Caco-2 (cell line): ENCODE measurements around the gene SMIM24. TPM values are rescaled to one million over a fixed set of nuclear protein-coding genes. Genes with fewer than 3 reads are reported as not detected.
A peak's percentile ranks its signal among the peaks of the same experiment; 100 is the strongest.

Source experiments
- BruUV-seq: library from RNA; stranded (reverse); fragments of 400-500 nt; replicated peaks from 2 replicates; lab custom pipeline; 2021; lab: Mats Ljungman, UMichigan
- CTCF ChIA-PET: fragments of 300-600 bp; sonication (Branson Sonifier 250); formaldehyde crosslinking; loops from one replicate; lab custom pipeline; 2022; ENCODE audit warnings: antibody characterized with exemption; lab: Charles Lee
- POLR2A ChIA-PET: fragments of 300-600 bp; sonication (Branson Sonifier 250); formaldehyde crosslinking; loops from one replicate; lab custom pipeline; 2022; ENCODE audit warnings: antibody characterized with exemption; lab: Charles Lee
- DNase-seq, 2 experiments: peaks; one replicate each; pipeline versions ENCODE4 v3.0.0 to v3.0.0-alpha.2; 2020 to 2022
- H3K27me3 ChIP-seq: replicated peaks from 2 replicates; pipeline ENCODE4 v1.6.0; 2011; ENCODE audit warnings: low read length; ENCODE audit not compliant: control insufficient read depth, insufficient read depth
- H3K36me3 ChIP-seq: 2 replicates; pipeline ENCODE4 v1.5.1; 2011; ENCODE audit warnings: low read length; ENCODE audit not compliant: control insufficient read depth, insufficient read depth
- H3K4me1 ChIP-seq: fragments of 250-450 bp; sonication (Bioruptor Pico); 2 replicates; pipeline ENCODE4 v1.5.1; 2020; ENCODE audit warnings: mild to moderate bottlenecking
- H3K4me3 ChIP-seq: 2 replicates; pipeline ENCODE4 v1.5.1; 2011; ENCODE audit warnings: low read depth, mild to moderate bottlenecking, control low read depth, low read length
- H3K9me3 ChIP-seq: fragments of 250-450 bp; sonication (Bioruptor Pico); 2 replicates; pipeline ENCODE4 v1.5.1; 2020; ENCODE audit warnings: mild to moderate bottlenecking, moderate library complexity
- H3K27ac Mint-ChIP-seq: one replicate; pipeline ENCODE4 v1.8.0; 2022; ENCODE audit warnings: mixed read lengths; ENCODE audit not compliant: unreplicated experiment
- H3K27me3 Mint-ChIP-seq: one replicate; pipeline ENCODE4 v1.8.0; 2022; ENCODE audit warnings: mixed read lengths; ENCODE audit not compliant: insufficient read depth, unreplicated experiment
- H3K36me3 Mint-ChIP-seq: one replicate; pipeline ENCODE4 v1.8.0; 2022; ENCODE audit warnings: mild to moderate bottlenecking, mixed read lengths; ENCODE audit not compliant: insufficient read depth, unreplicated experiment
- H3K4me1 Mint-ChIP-seq: one replicate; pipeline ENCODE4 v1.8.0; 2022; ENCODE audit warnings: low read depth, mixed read lengths; ENCODE audit not compliant: unreplicated experiment
- H3K4me3 Mint-ChIP-seq: one replicate; pipeline ENCODE4 v1.8.0; 2022; ENCODE audit warnings: mild to moderate bottlenecking, moderate library complexity, mixed read lengths; ENCODE audit not compliant: unreplicated experiment
- H3K9me3 Mint-ChIP-seq: one replicate; pipeline ENCODE4 v1.8.0; 2022; ENCODE audit warnings: mixed read lengths; ENCODE audit not compliant: unreplicated experiment
- CTCF ChIP-seq, 2 experiments: fragments of 200-600 bp in 1 of 2; IDR thresholded peaks; 1 replicate in 1 of 2; 2 replicates in 1 of 2; pipeline versions ENCODE4 v1.5.1 to v1.8.0; 2011 to 2022; ENCODE audit warnings: antibody characterized with exemption in 1 of 2, control low read depth in 1 of 2, inconsistent platforms in 1 of 2, low read depth in 1 of 2, low read length in 1 of 2, mild to moderate bottlenecking in 1 of 2, moderate library complexity in 1 of 2; ENCODE audit not compliant: insufficient read depth in 1 of 2, severe bottlenecking in 1 of 2, unreplicated experiment in 1 of 2
- intact Hi-C: fragments of 100-400 bp; cut with micrococcal nuclease; formaldehyde crosslinking; loops from one replicate; pipeline ENCODE4 v1.10.0; 2022; ENCODE audit not compliant: unreplicated experiment
- total RNA-seq: library from RNA; stranded (reverse); gene quantifications from 2 replicates; pipeline ENCODE4 v1.2.3, GENCODE V29; 2022

Gene SMIM24
- total RNA-seq, 1 experiment from 2014 or later: 1.7 TPM

GRCh38 chr19:3504735-3505134 lies 24.4 kb upstream of the SMIM24 start:
- CTCF ChIA-PET: interaction anchor here (0.5 kb wide), 1 partner anchor 322 kb away, joined by 4 read pairs; no protein-coding TSS in a partner anchor
- Mint-ChIP-seq H3K9me3 (no peaks in the 10 kb centered on the region), H3K27ac (peak overlapping the region; percentile 94), H3K27me3 (no peaks in the 10 kb centered on the region), H3K4me3 (peak overlapping the region; percentile 80), H3K4me1 (peaks cover 6% of the 10 kb centered on the region), H3K36me3 (peaks cover 35% of the 10 kb centered on the region)
- Histone ChIP-seq H3K4me3 (no peak overlapping the region; the same call in 1 of the 2 replicates), H3K36me3 (peaks cover 1% of the 10 kb centered on the region; the same call in 1 of the 2 replicates), H3K9me3 (no peaks in the 10 kb centered on the region), H3K4me1 (no peaks in the 10 kb centered on the region; the same call in 1 of the 2 replicates), H3K27me3 (no peaks in the 10 kb centered on the region)
- intact Hi-C loops: loop anchor here (1.0 kb wide), 1 partner anchor 7 kb away; no protein-coding TSS in a partner anchor
- BruUV-seq: no TSS peak
- DNase-seq: no peak
- no peak for TF ChIP-seq CTCF (IDR thresholded peaks at IDR 0.05; ENCODE audit: insufficient read depth in 1 of 2, low read depth in 1 of 2, low read length in 1 of 2, severe bottlenecking in 1 of 2, unreplicated experiment in 1 of 2)
- POLR2A ChIA-PET: no interaction called here

- BruUV-seq: no TSS peak
- Histone ChIP-seq H3K4me3 (no peak overlapping the region), H3K36me3 (no peaks in the 10 kb centered on the region), H3K27me3 (no peaks in the 10 kb centered on the region), H3K4me1 (peaks cover 4% of the 10 kb centered on the region; the same call in 1 of the 2 replicates), H3K9me3 (no peaks in the 10 kb centered on the region)
- Mint-ChIP-seq H3K36me3 (peaks cover 29% of the 10 kb centered on the region), H3K27me3 (no peaks in the 10 kb centered on the region), H3K4me1 (peaks cover 7% of the 10 kb centered on the region), H3K4me3 (no peak overlapping the region), H3K9me3 (no peaks in the 10 kb centered on the region), H3K27ac (no peak overlapping the region)
- ChIA-PET POLR2A (no interaction called here), CTCF (no interaction called here)
- intact Hi-C loops: no loop called here
- no peak for DNase-seq
- no peak for TF ChIP-seq CTCF (IDR thresholded peaks at IDR 0.05; ENCODE audit: insufficient read depth in 1 of 2, low read depth in 1 of 2, low read length in 1 of 2, severe bottlenecking in 1 of 2, unreplicated experiment in 1 of 2)
Measured at GRCh38 chr19:3503036-3503572, 22.8 kb upstream of the SMIM24 start.

GRCh38 chr19:3501780-3502179 lies 21.5 kb upstream of the SMIM24 start:
- intact Hi-C loops: no loop called here

More at GRCh38 chr19:3501780-3502179, 21.5 kb upstream of the SMIM24 start:
- Mint-ChIP-seq H3K4me1 (peaks cover 11% of the 10 kb centered on the region), H3K27ac (no peak overlapping the region), H3K36me3 (peaks cover 29% of the 10 kb centered on the region), H3K4me3 (no peak overlapping the region), H3K27me3 (no peaks in the 10 kb centered on the region), H3K9me3 (no peaks in the 10 kb centered on the region)
- no peak for DNase-seq
- no peaks in the 10 kb centered on the region for H3K27me3 ChIP-seq
- H3K9me3 ChIP-seq: no peaks in the 10 kb centered on the region
- TF ChIP-seq CTCF (IDR thresholded peaks at IDR 0.05; ENCODE audit: insufficient read depth in 1 of 2, low read depth in 1 of 2, low read length in 1 of 2, severe bottlenecking in 1 of 2, unreplicated experiment in 1 of 2): no peak
- ChIA-PET POLR2A (interaction anchor here (0.7 kb wide), 1 partner anchor 17 kb away, joined by 4 read pairs; no protein-coding TSS in a partner anchor), CTCF (interaction anchor here (0.6 to 1.2 kb wide), 3 partner anchors 17 to 819 kb away, joined by 3 to 6 read pairs (median 3); no protein-coding TSS in a partner anchor)
- no peak overlapping the region for H3K4me3 ChIP-seq
- H3K36me3 ChIP-seq: no peaks in the 10 kb centered on the region
- peaks cover 4% of the 10 kb centered on the region; the same call in 1 of the 2 replicates for H3K4me1 ChIP-seq
- BruUV-seq: no TSS peak
